HepG2 (cell line): Measurements from ENCODE around the gene OR8D1. TPM values are rescaled to one million over a fixed set of nuclear protein-coding genes. Genes with fewer than 3 reads are reported as not detected.

ENCODE experiments used
- ATAC-seq: fragments of 200-7000 bp; cut with Tn5 transposase; 3 replicates; pipeline ENCODE4 v1.9.1; 2020; ENCODE audit warnings: mild to moderate bottlenecking, moderate library complexity
- BruUV-seq: library from RNA; stranded (reverse); fragments of 400-500 nt; replicated peaks from 2 replicates; lab custom pipeline; 2021; lab: Mats Ljungman, UMichigan
- CTCF ChIA-PET: fragments of 300-600 bp; formaldehyde crosslinking; extraction: SDS; loops from one replicate; lab custom pipeline; 2021; ENCODE audit warnings: low total read pairs, inconsistent platforms, low intra/inter-chr PET ratio; lab: Yijun Ruan, JAX
- POLR2A ChIA-PET: fragments of 350-600 bp; sonication (Branson Sonifier 250); formaldehyde crosslinking; loops from one replicate; lab custom pipeline; 2020; ENCODE audit warnings: antibody characterized with exemption, inconsistent platforms; lab: Yijun Ruan, JAX
- DNase-seq: peaks from one replicate; pipeline ENCODE4 v3.0.0-alpha.2; 2015; ENCODE audit warnings: low spot score
- FAIRE-seq: peaks from 3 replicates; lab custom pipeline; 2011; peaks lifted over from hg19 to GRCh38; lab: Jason Lieb, UNC
- H2AFZ ChIP-seq: one replicate; pipeline ENCODE4 v1.6.1; 2011; ENCODE audit warnings: low read length, inconsistent platforms
- H3K27ac ChIP-seq: fragments of 300-600 bp; 3 replicates; pipeline ENCODE4 v1.8.0; 2011; ENCODE audit warnings: mixed run types, mild to moderate bottlenecking, mixed read lengths, low read length, inconsistent platforms; ENCODE audit not compliant: insufficient read depth; ENCODE audit errors: extremely low read length
- H3K27me3 ChIP-seq, 2 experiments: fragments of 200-600 bp in 1 of 2; 2 replicates in 1 of 2; 3 replicates in 1 of 2; pipeline versions ENCODE4 v1.6.0 to v1.8.0; 2011; ENCODE audit warnings: low read length in 2 of 2, mild to moderate bottlenecking in 2 of 2, moderate library complexity in 2 of 2, inconsistent platforms in 1 of 2; ENCODE audit not compliant: insufficient read depth in 2 of 2, control insufficient read depth in 1 of 2
- H3K36me3 ChIP-seq, 2 experiments: fragments of 200-600 bp in 1 of 2; replicated peaks in 1 of 2; 2 replicates in 1 of 2; 3 replicates in 1 of 2; pipeline versions ENCODE4 v1.5.1 to v1.8.0; 2011; ENCODE audit warnings: low read length in 2 of 2, inconsistent platforms in 1 of 2; ENCODE audit not compliant: insufficient read depth in 2 of 2, control insufficient read depth in 1 of 2
- H3K4me1 ChIP-seq: 2 replicates; pipeline ENCODE4 v1.5.1; 2012; ENCODE audit warnings: low read length, inconsistent platforms; ENCODE audit not compliant: insufficient read depth
- H3K4me2 ChIP-seq: 2 replicates; pipeline ENCODE4 v1.6.0; 2011; ENCODE audit warnings: low read depth, low read length, inconsistent platforms
- H3K4me3 ChIP-seq, 3 experiments: fragments of 200-600 bp in 1 of 3; sonication (generic), shearing (Covaris generic) in 1 of 3; replicated peaks in 1 of 3; 2 replicates each; pipeline ENCODE4 v1.5.1; 2011 to 2016; ENCODE audit warnings: low read length in 3 of 3, inconsistent platforms in 2 of 3, low read depth in 2 of 3, mild to moderate bottlenecking in 2 of 3, control low read depth in 1 of 3, mixed read lengths in 1 of 3; ENCODE audit not compliant: insufficient read depth in 1 of 3
- H3K79me2 ChIP-seq: one replicate; pipeline ENCODE4 v1.6.1; 2011; ENCODE audit warnings: low read length, inconsistent platforms; ENCODE audit not compliant: insufficient read depth
- H3K9ac ChIP-seq: 2 replicates; pipeline ENCODE4 v1.6.0; 2011; ENCODE audit warnings: mild to moderate bottlenecking, low read depth, low read length, inconsistent platforms; ENCODE audit not compliant: insufficient read depth
- H3K9me3 ChIP-seq: 2 replicates; pipeline ENCODE4 v1.5.1; 2012; ENCODE audit warnings: mild to moderate bottlenecking, low read length
- H4K20me1 ChIP-seq: 2 replicates; pipeline ENCODE4 v1.6.0; 2011; ENCODE audit warnings: inconsistent platforms, mild to moderate bottlenecking, low read length, moderate library complexity; ENCODE audit not compliant: insufficient read depth
- BCL6 ChIP-seq: IDR thresholded peaks from 2 replicates; pipeline ENCODE4 v1.6.1; 2016; ENCODE audit warnings: missing genetic modification reagents, missing compliant biosample characterization
- CREB1 ChIP-seq, 2 experiments: fragments of 450-650 bp in 1 of 2; IDR thresholded peaks; 2 replicates each; pipeline ENCODE4 v1.6.1; 2016 to 2017; ENCODE audit warnings: control low read depth in 1 of 2, mild to moderate bottlenecking in 1 of 2, missing compliant biosample characterization in 1 of 2, missing genetic modification characterization in 1 of 2
- DMAP1 ChIP-seq: IDR thresholded peaks from 2 replicates; pipeline ENCODE4 v1.6.1; 2016
- EP300 ChIP-seq, 3 experiments: sonication (generic) in 1 of 3; formaldehyde crosslinking in 1 of 3; IDR thresholded peaks; 2 replicates each; pipeline versions ENCODE4 v1.5.1 to v1.6.1; 2011 to 2020; ENCODE audit warnings: low read depth in 2 of 3, low read length in 2 of 3, borderline replicate concordance in 1 of 3, improper control_type of control experiment in 1 of 3, mild to moderate bottlenecking in 1 of 3, missing genetic modification reagents in 1 of 3, moderate library complexity in 1 of 3
- NFATC3 ChIP-seq: sonication (generic); formaldehyde crosslinking; IDR thresholded peaks from 2 replicates; pipeline ENCODE4 v1.5.1; 2020; ENCODE audit warnings: mild to moderate bottlenecking, missing genetic modification reagents
- PHF20 ChIP-seq: sonication (generic); formaldehyde crosslinking; IDR thresholded peaks from 2 replicates; pipeline ENCODE4 v1.5.0; 2020; ENCODE audit warnings: mild to moderate bottlenecking, missing genetic modification reagents
- ZFP62 ChIP-seq: sonication (generic); formaldehyde crosslinking; IDR thresholded peaks from 2 replicates; pipeline ENCODE4 v1.4.0; 2020; ENCODE audit warnings: missing genetic modification reagents
- ZNF33A ChIP-seq: sonication (generic); formaldehyde crosslinking; IDR thresholded peaks from 2 replicates; pipeline ENCODE4 v1.5.1; 2020; ENCODE audit warnings: missing genetic modification reagents, mild to moderate bottlenecking, moderate library complexity, borderline replicate concordance
- ZNF530 ChIP-seq: sonication (generic); formaldehyde crosslinking; IDR thresholded peaks from 2 replicates; pipeline ENCODE4 v1.5.0; 2020; ENCODE audit warnings: low read depth, mild to moderate bottlenecking, missing genetic modification reagents
- ZNF749 ChIP-seq: sonication (generic); formaldehyde crosslinking; IDR thresholded peaks from 2 replicates; pipeline ENCODE4 v1.8.0; 2022; ENCODE audit warnings: mild to moderate bottlenecking, missing genetic modification reagents, moderate library complexity, borderline replicate concordance
- ZSCAN12 ChIP-seq: sonication (generic); formaldehyde crosslinking; IDR thresholded peaks from 2 replicates; pipeline ENCODE4 v1.9.0; 2021; ENCODE audit warnings: mild to moderate bottlenecking, missing genetic modification reagents
- WGBS: methylation state at CpG from one replicate; pipeline ENCODE4 v1.1.6; 2017; ENCODE audit warnings: low lambda C conversion rate; 5-methylcytosine and 5-hydroxymethylcytosine counted together
- in situ Hi-C: cut with HindIII; loops from 2 replicates; pipeline ENCODE4 v1.10.0; 2017; ENCODE audit warnings: low pct_unique_long_range_greater_than_20kb; ENCODE audit not compliant: extremely low pct_ligation_motif_present
- intact Hi-C: fragments of 100-400 bp; cut with micrococcal nuclease; formaldehyde crosslinking; loops from one replicate; pipeline ENCODE4 v1.10.0; 2022; ENCODE audit not compliant: unreplicated experiment
- polyA plus RNA-seq, 8 experiments: library from polyadenylated mRNA; depleted of rRNA in 3 of 8; stranded (reverse) in 7 of 8; unstranded in 1 of 8; fragments of >200 nt; fragmentation: Illumina TruSeq in 4 of 8; extraction: Trizol in 4 of 8; gene quantifications; 2 replicates each; pipeline versions ENCODE4 v1.2.1 to v1.2.3, GENCODE V29; 2011 to 2016; ENCODE audit warnings: low read depth in 4 of 8, missing spikeins in 1 of 8, mixed read lengths in 1 of 8; ENCODE audit not compliant: insufficient read depth in 1 of 8
- total RNA-seq, 5 experiments: library from RNA; depleted of rRNA; stranded (reverse); fragments of >200 nt; fragmentation: Illumina TruSeq; extraction: Trizol; gene quantifications; 2 replicates each; pipeline ENCODE4 v1.2.3, GENCODE V29; 2016; ENCODE audit warnings: low read depth in 1 of 5
- TF ChIP-seq, protein P1 (sequence below): sonication (generic); formaldehyde crosslinking; IDR thresholded peaks from 2 replicates; pipeline ENCODE4 v1.5.1; 2020; ENCODE audit warnings: missing genetic modification reagents, mild to moderate bottlenecking, borderline replicate concordance

The OR8D1 gene
- total and polyA plus RNA-seq, 2 of the 13 experiments (the other 11 are each of a cell fraction or from before 2014, with no cell fraction given): not detected

DNA sequence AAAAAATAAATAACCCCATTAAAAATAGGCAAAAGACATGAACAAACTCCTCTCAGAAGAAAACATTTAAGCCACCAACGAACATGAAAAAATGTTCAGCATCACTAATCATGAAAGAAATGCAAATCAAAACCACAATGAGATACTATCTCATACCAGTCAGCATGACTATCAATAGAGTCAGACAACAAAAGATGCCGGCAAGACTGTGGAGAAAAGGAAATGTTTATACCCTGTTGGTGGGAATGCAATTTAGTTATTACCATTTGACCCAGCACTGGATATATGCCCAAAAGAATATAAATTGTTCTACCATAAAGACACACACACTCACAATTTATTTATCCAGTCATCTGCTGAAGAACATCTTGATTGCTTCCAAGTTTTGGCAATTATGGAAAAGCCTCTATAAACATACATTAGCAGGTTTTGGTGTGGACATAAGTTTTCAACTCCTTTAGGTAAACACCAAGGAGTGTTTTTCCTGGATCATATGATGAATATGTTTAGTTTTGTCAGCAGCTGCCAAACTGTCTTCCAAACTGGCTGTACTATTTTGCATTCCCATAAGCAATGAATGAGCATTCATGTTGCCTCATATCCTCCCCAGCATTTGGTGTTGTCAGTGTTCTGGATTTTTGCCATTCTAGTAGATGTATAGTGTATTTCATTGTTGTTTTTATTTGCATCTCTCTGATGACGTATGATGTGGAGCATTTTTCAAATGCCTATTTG, 28.0 kb downstream of the OR8D1 start:
- no peaks in the 10 kb centered on the region for H3K27me3 ChIP-seq
- ChIA-PET POLR2A (no interaction called here), CTCF (no interaction called here)
- intact Hi-C loops: no loop called here
- no peaks in the 10 kb centered on the region for H3K36me3 ChIP-seq
- in situ Hi-C loops: loop anchor here (10.0 kb wide), 1 partner anchor 61 kb away; no protein-coding TSS in a partner anchor
- DNase-seq: no peak
- no peak overlapping the region for H3K4me2 ChIP-seq
- no peak for FAIRE-seq
- no peaks in the 10 kb centered on the region for H3K4me1 ChIP-seq
- no peak overlapping the region for H2AFZ ChIP-seq
- peaks cover 34% of the 10 kb centered on the region for H3K9me3 ChIP-seq
- H3K9ac ChIP-seq: no peak overlapping the region
- 0% methylated on average over 3 of the region's 3 CpGs for WGBS
- no peak overlapping the region for H3K27ac ChIP-seq
- peak; percentile 83 for TF ChIP-seq CREB1 (IDR thresholded peaks at IDR 0.05)
- TF ChIP-seq CREB1 (CRISPR knock-in tag; IDR thresholded peaks at IDR 0.05): no peak
- TF ChIP-seq, protein P1, sequence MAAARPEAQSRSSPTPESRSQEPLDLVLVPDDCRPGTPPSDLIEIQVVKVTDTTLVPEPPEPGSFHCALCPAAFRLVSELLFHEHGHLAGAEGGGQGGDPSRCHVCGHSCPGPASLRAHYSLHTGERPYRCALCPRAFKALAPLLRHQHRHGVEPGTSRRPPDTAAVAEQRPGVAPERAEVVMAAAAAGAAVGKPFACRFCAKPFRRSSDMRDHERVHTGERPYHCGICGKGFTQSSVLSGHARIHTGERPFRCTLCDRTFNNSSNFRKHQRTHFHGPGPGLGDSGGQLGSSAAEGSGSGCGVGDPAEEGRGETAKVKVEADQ (CRISPR knock-in tag): no peak
- no peak for TF ChIP-seq PHF20
- no peak overlapping the region for H3K4me3 ChIP-seq
- H4K20me1 ChIP-seq: no peaks in the 10 kb centered on the region
- no TSS peak for BruUV-seq
- H3K79me2 ChIP-seq: no peaks in the 10 kb centered on the region
- ATAC-seq: no peak

DNA sequence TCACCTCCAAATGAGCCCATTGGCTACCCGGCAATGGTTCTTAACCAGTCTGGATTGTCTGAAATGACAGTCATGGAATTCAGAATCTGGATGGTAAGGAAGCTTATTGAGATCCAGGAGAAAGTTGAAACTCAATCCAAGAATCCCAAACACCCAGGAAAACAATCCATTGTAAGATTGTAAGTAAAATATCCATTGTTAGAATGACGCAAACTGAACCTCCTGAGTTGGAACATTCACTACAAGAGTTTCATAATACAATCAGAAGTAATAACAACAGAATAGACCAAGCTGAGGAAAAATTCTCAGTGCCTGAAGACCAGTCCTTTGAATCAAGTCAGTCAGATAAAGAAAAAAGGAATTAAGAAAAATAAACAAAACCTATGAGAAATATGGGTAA, 35.5 kb downstream of the OR8D1 start:
- H4K20me1 ChIP-seq: no peaks in the 10 kb centered on the region
- no peak overlapping the region for H3K9ac ChIP-seq
- ChIA-PET POLR2A (no interaction called here), CTCF (no interaction called here)
- H3K9me3 ChIP-seq: peaks cover 9% of the 10 kb centered on the region; the same call in 1 of the 2 replicates
- H3K4me2 ChIP-seq: no peak overlapping the region
- 0% methylated on average over 2 of the region's 2 CpGs for WGBS
- FAIRE-seq (no peak), ATAC-seq (no peak), DNase-seq (no peak)
- H3K27ac ChIP-seq: no peak overlapping the region
- intact Hi-C loops (no loop called here), in situ Hi-C loops (no loop called here)
- no peak for TF ChIP-seq EP300 (IDR thresholded peaks at IDR 0.05; ENCODE audit: low read depth in 2 of 2, low read length in 2 of 2)
- no peak for TF ChIP-seq EP300 (CRISPR knock-in tag; IDR thresholded peaks at IDR 0.05; ENCODE audit: borderline replicate concordance)
- no peak for TF ChIP-seq NFATC3 (CRISPR knock-in tag)
- TF ChIP-seq ZFP62 (CRISPR knock-in tag): no peak
- no peak for TF ChIP-seq ZNF749 (CRISPR knock-in tag)
- TF ChIP-seq ZSCAN12 (CRISPR knock-in tag): no peak
- no peak for TF ChIP-seq ZNF530 (CRISPR knock-in tag)
- TF ChIP-seq DMAP1 (CRISPR knock-in tag): no peak
- no peak for TF ChIP-seq ZNF33A (CRISPR knock-in tag)
- no peak for TF ChIP-seq BCL6 (CRISPR knock-in tag)
- H2AFZ ChIP-seq: no peak overlapping the region
- H3K4me1 ChIP-seq: no peaks in the 10 kb centered on the region
- no TSS peak for BruUV-seq
- no peak overlapping the region for H3K4me3 ChIP-seq
- H3K27me3 ChIP-seq: no peaks in the 10 kb centered on the region
- H3K79me2 ChIP-seq: no peaks in the 10 kb centered on the region
- H3K36me3 ChIP-seq: no peaks in the 10 kb centered on the region
